HFF-Myc (cell line): ENCODE measurements around the gene PPM1L.
A peak's percentile ranks its signal among the peaks of the same experiment; 100 is the strongest.

Experiments
- DNase-seq: peaks from one replicate; pipeline ENCODE4 v3.0.0-alpha.2; 2011; ENCODE audit warnings: low read depth; ENCODE audit errors: extremely low read depth
- H3K4me3 ChIP-seq: replicated peaks from 2 replicates; pipeline ENCODE4 v1.5.1; 2011; ENCODE audit warnings: low read depth, mild to moderate bottlenecking, control low read depth, low read length
- CTCF ChIP-seq: IDR thresholded peaks from 2 replicates; pipeline ENCODE4 v1.5.1; 2012; ENCODE audit warnings: mild to moderate bottlenecking, low read depth, low read length, control low read depth; ENCODE audit errors: missing control alignments

PPM1L gene

GRCh38 chr3:160748787-160749186, 7.2 kb upstream of the PPM1L start:
- H3K4me3 ChIP-seq = no peak overlapping the region
- no peak for DNase-seq
- no peak for TF ChIP-seq CTCF

- H3K4me3 ChIP-seq = peak overlapping the region; percentile 67
- DNase-seq = no peak
- TF ChIP-seq CTCF = no peak
Observed at GRCh38 chr3:160753953-160754352, 2.1 kb upstream of the PPM1L start.

GRCh38 chr3:160754371-160754854, 1.6 kb upstream of the PPM1L start:
- TF ChIP-seq CTCF = no peak
- H3K4me3 ChIP-seq = peak overlapping the region; percentile 67
- DNase-seq = no peak

- TF ChIP-seq CTCF = no peak
- DNase-seq = peak; percentile 58
- peak overlapping the region; percentile 67 for H3K4me3 ChIP-seq
Observed at GRCh38 chr3:160754855-160755747, 930 bp upstream of the PPM1L start.

GRCh38 chr3:160757233-160758106, 1.4 kb downstream of the PPM1L start:
- no peak overlapping the region for H3K4me3 ChIP-seq
- DNase-seq = no peak
- no peak for TF ChIP-seq CTCF

GRCh38 chr3:160758929-160759577, 3.0 kb downstream of the PPM1L start:
- no peak for TF ChIP-seq CTCF
- H3K4me3 ChIP-seq = no peak overlapping the region
- DNase-seq = no peak
